GM21367 (cell line): Measurements from ENCODE around the gene PRR19.

Experiments
- ATAC-seq: cut with Tn5 transposase; IDR thresholded peaks from one replicate; pipeline ENCODE4 v1.9.1; 2021; ENCODE audit not compliant: unreplicated experiment

Gene PRR19

GRCh38 chr19:42270346-42271044 is 31.4 kb upstream of the PRR19 start:
- ATAC-seq, result no peak

GRCh38 chr19:42271045-42271419 is 30.9 kb upstream of the PRR19 start:
- ATAC-seq, result no peak

DNA sequence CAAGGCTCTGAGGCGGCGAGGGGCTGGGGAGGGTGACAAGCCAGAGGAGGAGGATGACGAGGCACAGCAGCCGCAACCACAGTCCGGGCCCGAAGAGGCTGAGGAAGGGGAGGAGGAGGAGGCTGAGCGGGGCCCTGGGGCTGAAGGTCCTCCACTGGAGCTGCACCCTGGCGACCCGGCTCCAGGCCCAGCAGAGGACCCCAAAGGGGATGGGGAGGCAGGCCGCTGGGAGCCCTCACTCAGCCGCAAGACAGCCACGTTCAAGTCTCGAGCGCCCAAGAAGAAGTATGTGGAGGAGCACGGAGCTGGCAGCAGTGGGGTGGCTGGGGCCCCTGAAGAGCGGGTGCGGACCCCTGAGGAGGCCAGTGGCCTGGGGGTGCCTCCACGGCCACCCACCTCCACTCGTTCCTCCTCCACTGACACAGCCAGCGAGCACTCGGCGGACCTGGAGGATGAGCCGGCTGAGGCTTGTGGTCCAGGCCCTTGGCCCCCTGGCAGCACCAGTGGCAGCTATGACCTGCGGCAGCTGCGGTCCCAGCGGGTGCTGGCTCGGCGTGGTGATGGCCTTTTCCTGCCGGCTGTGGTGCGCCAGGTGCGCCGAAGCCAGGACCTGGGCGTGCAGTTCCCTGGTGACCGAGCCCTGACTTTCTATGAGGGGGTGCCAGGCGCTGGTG is 29.9 kb upstream of the PRR19 start:
- no peak for ATAC-seq

- ATAC-seq, result no peak
Measured at GRCh38 chr19:42272535-42272897, 29.4 kb upstream of the PRR19 start.

GRCh38 chr19:42272989-42273406 is 28.9 kb upstream of the PRR19 start:
- ATAC-seq, result no peak

GRCh38 chr19:42273407-42274064 is 28.4 kb upstream of the PRR19 start:
- no peak for ATAC-seq

- no peak for ATAC-seq
Measured at GRCh38 chr19:42274065-42274682, 27.8 kb upstream of the PRR19 start.

- no peak for ATAC-seq
Measured at GRCh38 chr19:42275103-42275502, 26.8 kb upstream of the PRR19 start.

DNA sequence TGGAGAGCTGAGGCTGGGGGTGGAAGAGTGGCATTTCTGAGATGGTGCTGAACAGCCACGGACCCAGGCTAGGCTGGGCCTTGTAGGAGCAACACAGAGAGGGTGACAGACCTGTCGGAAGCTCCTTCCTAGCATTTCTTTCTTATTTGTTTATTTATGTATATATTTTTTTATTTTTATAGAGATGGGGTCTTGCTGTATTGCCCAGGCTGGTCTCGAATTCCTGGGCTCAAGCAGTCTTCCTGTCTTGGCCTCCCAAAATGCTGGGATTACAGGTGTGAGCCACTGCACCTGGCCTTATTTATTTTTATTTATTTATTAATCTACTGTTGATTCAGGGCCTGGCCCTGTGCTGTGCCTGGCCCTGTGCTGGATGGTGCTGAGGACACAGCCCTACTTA is 26.4 kb upstream of the PRR19 start:
- no peak for ATAC-seq

DNA sequence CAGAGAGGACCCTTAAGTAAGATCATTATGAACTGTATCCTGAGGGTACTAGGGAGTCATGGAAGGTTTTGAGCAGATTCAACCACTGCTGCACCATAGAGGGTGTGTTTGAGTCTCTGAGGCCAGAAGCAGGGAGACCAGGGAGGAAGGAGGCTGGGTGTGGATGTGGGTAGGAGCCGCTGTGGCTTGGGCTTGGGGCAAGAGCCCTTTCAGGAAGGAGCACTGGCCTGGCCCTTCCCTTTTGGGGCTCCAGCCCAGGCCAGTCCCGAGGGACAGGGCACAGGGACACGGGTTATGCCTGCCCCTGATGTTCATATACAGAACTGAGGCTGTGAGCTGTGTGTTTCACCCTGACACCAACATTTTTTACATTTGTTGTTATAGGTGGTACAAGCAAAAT is 25.6 kb upstream of the PRR19 start:
- no peak for ATAC-seq

DNA sequence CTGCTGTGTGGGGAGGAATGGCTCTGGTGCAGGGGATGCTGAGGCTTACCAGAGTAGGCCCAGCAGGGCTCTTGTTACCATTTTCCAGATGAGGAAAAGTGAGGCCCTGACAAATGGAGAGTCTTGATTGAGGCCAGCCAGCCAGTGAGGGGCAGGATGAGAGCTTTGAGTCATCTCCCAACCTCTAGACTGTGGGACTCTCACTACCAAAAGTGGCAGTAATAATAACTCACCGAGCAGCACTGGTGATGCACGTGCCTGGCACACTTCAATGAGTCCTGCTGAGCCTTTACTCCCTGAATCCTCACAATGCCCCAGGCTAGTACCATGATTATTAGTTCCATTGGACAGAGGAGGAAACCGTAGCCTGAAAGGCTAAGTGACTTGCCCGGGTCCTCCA is 25.1 kb upstream of the PRR19 start:
- ATAC-seq, result no peak

DNA sequence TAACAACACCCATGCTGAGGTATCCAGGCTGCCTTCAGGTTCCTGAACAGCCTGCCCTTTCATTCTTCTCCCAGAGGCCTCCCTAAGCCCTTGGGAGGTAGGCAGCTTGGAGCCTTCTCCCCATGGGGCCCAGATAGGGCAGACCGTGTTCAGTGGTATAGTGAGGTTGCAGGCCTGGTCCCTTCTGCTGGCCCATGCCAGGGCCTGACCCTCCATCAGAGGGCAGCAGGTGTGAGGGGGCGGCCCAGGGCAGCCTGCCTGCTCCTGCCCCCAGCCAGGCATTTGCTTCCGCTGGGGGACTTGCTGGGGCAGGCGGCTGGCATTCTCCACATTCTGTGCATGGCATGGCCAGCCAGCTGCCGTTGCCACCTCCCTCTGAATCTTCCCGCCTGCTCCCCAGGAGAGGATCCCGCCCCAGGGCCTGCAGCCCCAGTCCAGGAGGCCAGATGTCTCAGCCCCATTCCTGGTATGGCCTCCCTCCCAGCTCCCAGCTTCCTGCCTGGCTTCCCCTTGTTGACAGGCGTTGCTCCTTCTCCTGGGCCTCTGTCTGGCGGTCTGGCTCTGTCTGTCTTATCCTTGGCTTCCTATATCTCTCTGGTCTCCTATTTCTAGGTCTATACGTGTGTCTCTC is 24.0 kb upstream of the PRR19 start:
- no peak for ATAC-seq

DNA sequence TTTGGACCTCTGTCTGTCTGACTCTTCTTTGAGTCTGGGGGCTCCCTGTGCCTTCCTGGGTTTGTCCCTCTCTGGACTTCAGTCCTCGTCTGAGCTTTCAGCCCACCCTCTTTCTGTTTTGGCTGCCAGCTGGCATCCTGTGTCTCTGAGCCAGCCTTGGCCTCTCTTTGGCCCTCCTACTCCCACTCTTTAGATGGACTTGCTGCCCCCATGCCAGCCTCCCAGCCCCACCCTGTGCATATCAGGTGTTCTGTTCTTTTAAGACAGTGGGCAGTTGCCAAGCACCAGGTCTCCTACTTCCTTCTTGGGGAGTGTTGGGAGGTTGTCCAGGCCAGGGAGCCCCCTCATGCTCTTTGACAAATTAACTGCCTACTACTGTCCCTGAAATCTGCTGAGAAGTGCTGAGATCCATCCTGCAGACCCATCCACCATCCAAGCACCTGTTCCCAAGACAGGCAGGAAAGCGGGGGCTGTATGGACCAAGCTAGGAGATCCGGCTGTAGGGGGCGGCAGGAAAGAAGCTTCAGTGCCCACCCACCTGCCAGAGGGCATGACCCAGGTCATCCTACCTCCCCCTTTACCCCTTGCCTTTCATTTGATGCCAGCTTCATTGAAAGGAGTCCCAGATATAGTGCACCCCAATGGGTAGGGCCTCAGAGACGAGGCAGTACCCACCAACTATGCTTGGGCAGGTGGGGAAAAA is 23.3 kb upstream of the PRR19 start:
- no peak for ATAC-seq

DNA sequence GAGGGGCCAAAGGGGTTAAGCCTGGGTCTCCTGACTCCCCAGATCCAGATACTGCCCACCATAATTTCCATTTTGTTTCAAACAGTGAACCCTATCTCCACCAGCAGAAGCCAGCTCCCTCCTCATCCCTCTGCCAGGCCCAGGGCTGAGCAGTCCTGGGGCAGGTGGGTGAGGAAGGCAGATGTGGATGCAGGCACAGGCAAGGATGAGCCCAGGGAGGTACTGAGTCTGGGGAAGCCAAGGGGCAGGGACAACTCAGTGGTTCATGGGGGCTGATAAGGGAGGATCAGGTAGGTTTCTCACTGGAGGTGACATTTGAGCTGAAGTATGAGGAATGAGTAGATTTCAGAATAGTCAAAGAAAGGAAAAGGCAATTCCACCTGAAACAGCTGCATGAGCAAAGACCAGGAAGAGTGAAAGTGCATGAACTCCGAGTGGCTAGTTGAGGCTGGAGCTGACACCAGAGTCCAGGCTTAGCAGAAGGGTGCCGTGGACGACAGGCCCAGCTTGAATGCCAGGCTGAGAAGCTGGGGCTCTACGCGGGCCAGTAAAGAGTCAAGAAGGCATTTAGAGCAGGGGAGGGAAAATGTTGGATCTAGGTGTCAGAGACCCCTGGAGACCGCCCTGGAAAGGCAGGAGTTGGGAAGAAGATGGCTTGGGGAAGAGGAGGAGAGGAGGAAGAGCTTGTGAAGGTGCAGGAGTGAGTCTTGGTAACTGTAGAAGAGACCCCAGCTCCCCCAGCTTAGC is 22.6 kb upstream of the PRR19 start:
- no peak for ATAC-seq

GRCh38 chr19:42279902-42280814 is 21.8 kb upstream of the PRR19 start:
- no peak for ATAC-seq

DNA sequence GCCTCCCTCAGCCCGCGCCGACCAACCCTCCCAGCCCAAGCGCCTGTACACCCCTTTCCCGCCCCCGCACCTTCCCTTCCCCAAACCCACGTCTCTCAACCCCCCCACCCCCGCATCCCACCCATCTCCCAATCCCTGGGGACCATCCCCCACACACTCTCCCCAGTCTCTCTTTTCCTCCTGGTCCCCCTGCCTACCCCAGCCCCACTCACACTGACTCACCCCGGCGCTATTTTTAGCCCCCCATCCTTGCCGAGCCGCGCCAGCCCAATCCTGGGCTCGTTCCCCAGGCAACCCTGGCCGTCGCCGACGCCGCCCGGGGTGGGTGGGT is 21.2 kb upstream of the PRR19 start:
- no peak for ATAC-seq

DNA sequence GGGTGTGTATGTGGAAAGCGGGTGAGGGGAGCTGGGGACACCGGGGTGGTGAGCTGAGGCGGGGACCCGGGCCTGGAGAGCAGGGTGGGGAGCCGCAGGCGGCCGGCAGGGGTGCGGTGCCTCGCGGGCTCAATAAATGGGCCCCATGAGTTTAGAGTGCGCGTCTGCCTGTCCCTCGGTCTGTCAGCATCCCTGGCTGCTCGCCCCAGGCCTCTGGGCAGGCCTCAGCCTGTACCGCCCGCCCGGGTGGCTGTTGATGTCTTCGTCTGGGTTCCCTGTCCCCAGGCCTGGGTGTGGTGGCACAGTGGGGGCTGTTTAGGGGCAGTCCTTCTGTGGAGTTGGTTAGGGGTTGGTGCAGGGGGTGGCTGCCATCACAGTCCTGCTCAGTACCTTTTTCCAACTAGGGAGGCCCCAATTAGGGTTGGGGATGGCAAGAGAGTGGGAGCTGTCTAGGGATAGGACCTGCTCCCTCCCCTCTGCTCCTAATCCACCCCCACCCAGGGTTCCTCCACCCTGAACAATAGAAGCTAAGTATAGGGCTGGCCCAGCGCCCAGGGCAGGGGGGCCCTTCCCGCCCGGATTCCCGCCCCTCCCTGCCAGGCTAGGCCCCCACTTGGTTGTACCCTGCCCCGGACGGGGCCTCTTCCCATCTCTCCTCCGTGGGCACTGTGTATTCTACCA is 20.6 kb upstream of the PRR19 start:
- no peak for ATAC-seq

- ATAC-seq, result no peak
Measured at GRCh38 chr19:42281827-42282762, 19.8 kb upstream of the PRR19 start.
